Activated T-helper 17 cell treated with anti-CD3 and anti-CD28 coated beads, Interleukin-2, amount 50 U/mL, for 72 hours (primary cell): ENCODE results near the gene UGT2B10. TPM values are rescaled to one million over a fixed set of nuclear protein-coding genes. Genes with fewer than 3 reads are reported as not detected.

Experiments used
- ATAC-seq: fragments of 150-1000 bp; cut with Tn5 transposase; replicated peaks from 2 replicates; pipeline ENCODE4 v1.10.0; 2021; ENCODE audit warnings: mild to moderate bottlenecking, moderate library complexity
- H3K27ac Mint-ChIP-seq: one replicate; pipeline ENCODE4 v1.8.0; 2022; ENCODE audit warnings: mixed read lengths
- H3K27me3 Mint-ChIP-seq: one replicate; pipeline ENCODE4 v1.8.0; 2022; ENCODE audit warnings: mixed read lengths
- H3K36me3 Mint-ChIP-seq: one replicate; pipeline ENCODE4 v1.8.0; 2022; ENCODE audit warnings: low read depth, mild to moderate bottlenecking, mixed read lengths
- H3K4me1 Mint-ChIP-seq: one replicate; pipeline ENCODE4 v1.8.0; 2022; ENCODE audit warnings: mixed read lengths
- H3K4me3 Mint-ChIP-seq: one replicate; pipeline ENCODE4 v1.8.0; 2022; ENCODE audit warnings: mild to moderate bottlenecking, mixed read lengths
- H3K9me3 Mint-ChIP-seq: one replicate; pipeline ENCODE4 v1.8.0; 2022; ENCODE audit warnings: mixed read lengths
- total RNA-seq, 2 donors: library from RNA; stranded (reverse); gene quantifications; one replicate each; pipeline ENCODE4 v1.2.3, GENCODE V29; 2022

UGT2B10 gene
- total RNA-seq, 2 donors from 2014 or later: not detected

DNA sequence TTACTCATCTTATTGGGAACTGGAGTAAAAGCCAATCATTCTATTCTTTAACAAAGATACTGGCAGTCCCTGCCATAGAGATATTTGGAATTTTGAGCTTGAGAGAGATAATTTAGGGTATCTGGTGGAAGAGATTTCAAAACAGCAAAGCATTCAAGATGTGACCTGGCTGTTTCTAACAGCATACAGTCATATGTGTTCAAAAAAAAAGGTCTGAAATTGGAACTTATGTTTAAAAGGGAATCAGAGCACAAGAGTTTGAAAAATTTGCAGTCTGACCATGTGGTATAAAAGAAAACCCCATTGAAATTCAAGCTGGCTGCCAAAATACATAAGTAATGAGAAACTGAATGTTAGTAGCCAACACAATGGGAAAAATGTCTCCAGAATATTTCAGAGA lies 42.2 kb downstream of the UGT2B10 start:
- no peak overlapping the region for H3K4me3 Mint-ChIP-seq

GRCh38 chr4:68859655-68860054 lies 43.9 kb downstream of the UGT2B10 start:
- ATAC-seq: no peak
- Mint-ChIP-seq H3K27ac (no peak overlapping the region), H3K4me1 (no peaks in the 10 kb centered on the region), H3K36me3 (no peaks in the 10 kb centered on the region), H3K9me3 (peaks cover 5% of the 10 kb centered on the region), H3K4me3 (no peak overlapping the region), H3K27me3 (no peaks in the 10 kb centered on the region)

More for the DNA sequence above, 42.2 kb downstream of the UGT2B10 start:
- no peaks in the 10 kb centered on the region for H3K4me1 Mint-ChIP-seq
- no peaks in the 10 kb centered on the region for H3K27me3 Mint-ChIP-seq
- H3K36me3 Mint-ChIP-seq: no peaks in the 10 kb centered on the region
- peaks cover 5% of the 10 kb centered on the region for H3K9me3 Mint-ChIP-seq
- no peak overlapping the region for H3K27ac Mint-ChIP-seq
- ATAC-seq: no peak

GRCh38 chr4:68861057-68861456 lies 45.3 kb downstream of the UGT2B10 start:
- H3K4me3 Mint-ChIP-seq: no peak overlapping the region
- H3K4me1 Mint-ChIP-seq: no peaks in the 10 kb centered on the region
- H3K27ac Mint-ChIP-seq: no peak overlapping the region
- H3K36me3 Mint-ChIP-seq: no peaks in the 10 kb centered on the region
- peaks cover 2% of the 10 kb centered on the region for H3K9me3 Mint-ChIP-seq
- ATAC-seq: no peak
- no peaks in the 10 kb centered on the region for H3K27me3 Mint-ChIP-seq

DNA sequence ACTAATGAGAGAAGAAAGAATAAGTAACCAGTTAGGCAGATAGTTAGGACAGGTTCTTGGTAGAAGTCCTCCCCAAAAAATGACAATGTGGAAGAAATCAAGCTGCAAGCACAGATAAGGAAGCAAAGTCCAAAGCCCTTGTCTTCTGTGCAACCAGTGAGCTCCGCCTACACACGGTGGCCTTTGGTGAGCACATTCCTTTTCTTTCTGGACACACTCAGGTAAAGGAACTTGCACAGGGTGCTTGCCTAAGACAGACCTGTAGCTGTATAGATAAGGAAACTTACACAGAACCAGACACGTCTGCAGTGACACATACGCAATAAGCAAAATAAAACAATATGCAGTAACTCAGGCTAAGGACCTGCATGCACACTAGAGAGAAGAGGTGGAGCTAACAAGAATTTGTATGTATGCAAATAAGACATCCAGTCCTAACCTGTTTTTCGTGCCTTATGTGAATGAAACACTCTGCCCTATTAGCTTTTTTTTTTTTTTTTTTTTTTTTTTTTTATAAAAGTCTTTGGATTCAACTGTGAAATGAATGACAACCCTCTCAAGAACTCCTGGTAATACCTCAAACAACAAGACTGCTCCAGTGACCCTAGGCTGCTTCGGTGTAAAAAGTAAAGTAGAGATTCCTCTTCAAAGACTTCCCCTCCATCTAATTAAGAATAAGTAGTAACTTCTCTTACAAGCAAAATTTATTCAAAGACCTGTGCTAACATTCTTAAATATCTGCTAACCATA lies 48.8 kb downstream of the UGT2B10 start:
- H3K4me3 Mint-ChIP-seq: no peak overlapping the region
- H3K27me3 Mint-ChIP-seq: no peaks in the 10 kb centered on the region
- H3K9me3 Mint-ChIP-seq: peaks cover 4% of the 10 kb centered on the region
- no peaks in the 10 kb centered on the region for H3K36me3 Mint-ChIP-seq
- ATAC-seq: no peak
- H3K27ac Mint-ChIP-seq: no peak overlapping the region
- H3K4me1 Mint-ChIP-seq: no peaks in the 10 kb centered on the region

DNA sequence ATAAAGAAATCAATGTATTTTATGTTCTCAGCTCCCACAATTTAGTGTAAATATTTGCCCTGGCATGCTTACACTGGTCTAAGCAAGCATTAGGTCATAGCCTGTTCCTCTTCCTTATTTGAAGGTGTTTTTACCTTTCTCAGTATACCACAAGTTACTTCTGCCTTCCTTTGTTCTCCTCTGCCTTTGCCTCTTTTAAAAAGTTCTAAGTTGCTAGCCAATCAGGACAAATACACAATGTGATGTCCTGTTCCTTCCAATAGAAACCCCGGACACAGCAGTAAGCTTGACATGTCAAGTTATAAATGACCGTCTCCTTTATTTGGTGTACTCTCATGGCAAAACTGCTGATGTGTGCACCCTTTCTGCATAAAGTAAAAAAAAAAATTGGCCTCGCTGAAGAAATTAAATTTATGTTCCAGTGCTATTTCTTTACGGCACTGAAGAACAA lies 49.4 kb downstream of the UGT2B10 start:
- Mint-ChIP-seq H3K4me3 (no peak overlapping the region), H3K4me1 (no peaks in the 10 kb centered on the region), H3K36me3 (no peaks in the 10 kb centered on the region), H3K9me3 (peaks cover 4% of the 10 kb centered on the region), H3K27ac (no peak overlapping the region), H3K27me3 (no peaks in the 10 kb centered on the region)
- no peak for ATAC-seq

DNA sequence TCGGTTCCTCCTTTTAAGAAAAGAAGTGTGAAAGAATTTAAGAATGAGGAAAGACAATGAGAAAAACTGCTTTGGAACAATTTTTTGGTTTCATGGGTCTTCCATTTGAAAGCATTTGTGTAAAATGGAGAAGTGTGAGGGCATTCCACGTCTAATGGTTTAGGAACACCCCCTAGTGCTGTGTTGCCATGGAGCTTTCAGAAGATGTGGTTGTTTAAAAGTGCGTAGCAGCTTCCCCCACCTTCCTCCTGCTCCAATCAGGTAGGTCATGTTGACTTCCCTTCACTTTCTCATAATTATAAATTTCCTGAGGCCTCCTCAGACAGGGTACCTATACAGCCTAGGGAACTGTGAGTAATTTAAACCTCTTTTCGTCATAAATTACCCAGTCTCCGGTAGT lies 50.0 kb downstream of the UGT2B10 start:
- no peak for ATAC-seq
- Mint-ChIP-seq H3K9me3 (peaks cover 4% of the 10 kb centered on the region), H3K36me3 (no peaks in the 10 kb centered on the region), H3K27ac (no peak overlapping the region), H3K4me1 (no peaks in the 10 kb centered on the region), H3K27me3 (no peaks in the 10 kb centered on the region), H3K4me3 (no peak overlapping the region)

DNA sequence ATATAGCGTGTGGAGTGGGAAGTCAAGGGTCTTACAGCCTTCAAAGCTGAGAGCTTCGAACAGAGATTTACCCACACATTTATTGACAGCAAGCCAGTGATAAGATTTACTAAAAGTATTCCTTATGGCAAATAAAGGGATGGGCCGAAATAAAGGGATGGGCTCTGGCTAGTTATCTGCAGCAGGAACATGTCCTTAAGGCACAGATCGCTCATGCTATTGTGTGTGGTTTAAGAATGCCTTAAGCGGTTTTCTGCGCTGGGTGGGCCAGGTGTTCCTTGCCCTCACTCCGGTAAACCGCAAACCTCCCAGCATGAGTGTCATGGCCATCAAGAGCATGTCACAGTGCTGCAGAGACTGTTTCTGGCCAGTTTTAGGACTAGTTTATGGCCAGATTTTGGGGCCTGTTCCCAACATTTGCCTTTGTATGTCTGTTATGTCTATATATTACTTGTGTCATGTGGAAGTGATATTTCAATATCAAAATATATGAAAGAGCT lies 53.5 kb downstream of the UGT2B10 start:
- Mint-ChIP-seq H3K4me3 (no peak overlapping the region), H3K9me3 (peaks cover 4% of the 10 kb centered on the region), H3K27me3 (no peaks in the 10 kb centered on the region), H3K27ac (no peak overlapping the region), H3K36me3 (no peaks in the 10 kb centered on the region), H3K4me1 (no peaks in the 10 kb centered on the region)
- no peak for ATAC-seq

GRCh38 chr4:68871809-68872642 lies 56.2 kb downstream of the UGT2B10 start:
- H3K27ac Mint-ChIP-seq: no peak overlapping the region
- H3K4me3 Mint-ChIP-seq: no peak overlapping the region

DNA sequence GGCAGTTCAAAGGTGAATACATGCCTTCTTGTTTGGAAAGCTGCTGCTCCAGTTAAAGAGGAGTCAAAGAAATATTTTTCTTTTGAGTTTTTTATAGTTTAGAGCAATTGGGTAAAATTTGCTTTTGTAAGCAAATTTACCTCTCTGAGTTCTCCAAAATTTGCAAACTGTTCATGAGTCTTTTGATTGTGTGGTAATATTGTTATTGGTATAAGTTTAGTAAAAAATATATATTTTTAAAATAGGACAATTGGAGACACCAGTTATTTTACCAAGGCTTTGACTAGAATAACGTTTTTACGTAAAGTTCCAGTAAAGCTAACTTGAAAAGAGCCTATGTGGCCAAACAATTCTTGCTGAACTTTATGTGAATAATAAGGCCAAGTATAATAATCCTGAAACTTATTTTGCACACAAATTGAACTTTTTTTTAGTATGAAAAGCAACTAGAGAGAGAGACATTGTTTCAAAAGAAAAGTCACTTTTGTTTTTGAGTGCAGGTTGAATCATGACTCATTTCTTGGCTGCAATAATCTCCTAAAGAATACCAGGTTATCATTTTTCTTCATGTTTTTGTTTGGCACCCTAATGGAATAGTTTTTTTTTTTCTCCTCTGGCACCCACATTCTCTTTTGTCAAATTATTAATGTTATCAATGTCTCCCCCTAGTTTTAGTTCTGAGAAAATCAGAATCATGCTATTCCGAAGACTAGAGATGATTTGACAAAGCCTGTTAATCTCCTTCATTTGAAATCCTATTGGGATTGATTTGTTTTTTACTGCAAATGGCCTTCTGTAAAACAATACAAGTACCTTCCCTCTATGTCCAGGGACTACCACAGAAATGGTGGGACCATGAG lies 57.1 kb downstream of the UGT2B10 start:
- no peak for ATAC-seq
- Mint-ChIP-seq H3K36me3 (no peaks in the 10 kb centered on the region), H3K4me1 (no peaks in the 10 kb centered on the region), H3K9me3 (no peaks in the 10 kb centered on the region), H3K27me3 (no peaks in the 10 kb centered on the region), H3K27ac (no peak overlapping the region), H3K4me3 (no peak overlapping the region)

More at GRCh38 chr4:68871809-68872642, 56.2 kb downstream of the UGT2B10 start:
- Mint-ChIP-seq H3K36me3 (no peaks in the 10 kb centered on the region), H3K9me3 (no peaks in the 10 kb centered on the region), H3K4me1 (no peaks in the 10 kb centered on the region), H3K27me3 (no peaks in the 10 kb centered on the region)
- no peak for ATAC-seq

GRCh38 chr4:68874507-68874906 lies 58.7 kb downstream of the UGT2B10 start:
- no peak overlapping the region for H3K4me3 Mint-ChIP-seq
- no peaks in the 10 kb centered on the region for H3K27me3 Mint-ChIP-seq
- no peaks in the 10 kb centered on the region for H3K9me3 Mint-ChIP-seq
- H3K27ac Mint-ChIP-seq: no peak overlapping the region
- ATAC-seq: no peak
- H3K4me1 Mint-ChIP-seq: no peaks in the 10 kb centered on the region
- H3K36me3 Mint-ChIP-seq: no peaks in the 10 kb centered on the region

DNA sequence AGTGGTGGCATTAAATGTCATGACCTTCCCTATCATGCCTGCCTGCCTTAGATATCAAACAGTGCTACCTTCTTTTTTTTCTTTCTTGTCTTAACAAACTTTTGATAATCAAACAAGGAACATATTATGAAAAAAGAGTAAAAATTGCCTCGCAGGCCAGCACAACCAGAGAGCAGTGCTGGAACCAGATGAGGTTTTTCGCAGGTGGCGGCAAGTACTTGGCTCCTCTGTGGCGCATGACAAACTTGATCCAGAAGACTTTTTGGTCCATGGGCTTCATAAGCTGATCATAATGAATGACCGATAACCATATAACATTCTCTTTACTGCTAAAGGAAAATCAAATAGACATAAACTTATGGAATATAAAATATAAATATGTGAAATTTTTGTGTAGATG lies 61.8 kb downstream of the UGT2B10 start:
- ATAC-seq: no peak
- Mint-ChIP-seq H3K4me1 (no peaks in the 10 kb centered on the region), H3K9me3 (no peaks in the 10 kb centered on the region), H3K4me3 (no peak overlapping the region), H3K27ac (no peak overlapping the region), H3K36me3 (no peaks in the 10 kb centered on the region), H3K27me3 (no peaks in the 10 kb centered on the region)

DNA sequence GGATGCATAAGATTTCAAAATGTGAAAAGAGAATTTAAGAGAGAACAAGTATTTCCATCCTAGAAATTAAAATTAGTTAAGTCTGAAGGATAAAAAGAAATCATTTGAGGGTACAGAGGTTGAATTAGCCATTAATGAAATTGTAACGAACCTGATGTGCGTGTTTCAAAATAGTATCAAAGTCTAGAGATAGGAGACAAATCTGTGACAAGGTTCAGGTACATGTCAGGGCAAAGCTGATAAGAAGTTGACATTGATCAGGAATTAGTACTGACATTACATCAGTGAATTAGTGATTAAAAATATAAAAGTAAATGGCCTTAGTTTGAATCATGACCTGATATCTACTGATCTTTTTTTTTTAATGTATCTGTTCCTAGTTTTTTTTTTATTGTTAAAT lies 62.3 kb downstream of the UGT2B10 start:
- no peak overlapping the region for H3K27ac Mint-ChIP-seq
- no peaks in the 10 kb centered on the region for H3K27me3 Mint-ChIP-seq
- H3K9me3 Mint-ChIP-seq: no peaks in the 10 kb centered on the region
- H3K4me1 Mint-ChIP-seq: no peaks in the 10 kb centered on the region
- H3K4me3 Mint-ChIP-seq: no peak overlapping the region
- H3K36me3 Mint-ChIP-seq: no peaks in the 10 kb centered on the region
- no peak for ATAC-seq
